HepG2 (cell line): Measurements from ENCODE around the gene CMIP. TPM values are rescaled to one million over a fixed set of nuclear protein-coding genes. Genes with fewer than 3 reads are reported as not detected.

Experiments used
- BRCA1 ChIP-seq: sonication (generic); formaldehyde crosslinking; IDR thresholded peaks from 2 replicates; pipeline ENCODE4 v1.4.0; 2020; ENCODE audit warnings: missing genetic modification reagents
- CENPT ChIP-seq: sonication (generic); formaldehyde crosslinking; IDR thresholded peaks from 2 replicates; pipeline ENCODE4 v1.8.0; 2022; ENCODE audit warnings: low read depth, mild to moderate bottlenecking, moderate library complexity, missing genetic modification reagents
- FOXC1 ChIP-seq: sonication (generic); formaldehyde crosslinking; IDR thresholded peaks from 2 replicates; pipeline ENCODE4 v1.8.0; 2022; ENCODE audit warnings: mild to moderate bottlenecking, missing genetic modification reagents, borderline replicate concordance
- GABPA ChIP-seq, 2 experiments: IDR thresholded peaks; 2 replicates each; pipeline ENCODE4 v1.6.1; 2011 to 2016; ENCODE audit warnings: low read depth in 2 of 2, low read length in 1 of 2, missing biosample characterization in 1 of 2, missing genetic modification characterization in 1 of 2
- HOXA5 ChIP-seq: sonication (generic); formaldehyde crosslinking; IDR thresholded peaks from 2 replicates; pipeline ENCODE4 v1.4.0; 2020; ENCODE audit warnings: missing genetic modification reagents
- IRF2 ChIP-seq: IDR thresholded peaks from 2 replicates; pipeline ENCODE4 v1.6.1; 2018; ENCODE audit warnings: missing genetic modification reagents, missing compliant biosample characterization
- KDM6A ChIP-seq: IDR thresholded peaks from 2 replicates; pipeline ENCODE4 v1.6.1; 2016; ENCODE audit warnings: low read depth
- LCORL ChIP-seq, 2 experiments: fragments of 450-650 bp in 1 of 2; sonication (generic) in 1 of 2; formaldehyde crosslinking in 1 of 2; IDR thresholded peaks; 2 replicates each; pipeline versions ENCODE4 v1.5.0 to v1.6.1; 2017 to 2020; ENCODE audit warnings: antibody characterized with exemption in 1 of 2, missing genetic modification reagents in 1 of 2
- MAFG ChIP-seq: sonication (generic); formaldehyde crosslinking; IDR thresholded peaks from 2 replicates; pipeline ENCODE4 v1.5.1; 2020; ENCODE audit warnings: mild to moderate bottlenecking, missing genetic modification reagents
- NFIB ChIP-seq: sonication (generic); formaldehyde crosslinking; IDR thresholded peaks from 2 replicates; pipeline ENCODE4 v1.9.0; 2021; ENCODE audit warnings: missing genetic modification reagents, mild to moderate bottlenecking, borderline replicate concordance
- NFYB ChIP-seq: sonication (generic); formaldehyde crosslinking; IDR thresholded peaks from 2 replicates; pipeline ENCODE4 v1.4.0; 2020; ENCODE audit warnings: missing genetic modification reagents
- REXO4 ChIP-seq: sonication (generic); formaldehyde crosslinking; IDR thresholded peaks from 2 replicates; pipeline ENCODE4 v1.8.0; 2022; ENCODE audit warnings: missing genetic modification reagents, mild to moderate bottlenecking, borderline replicate concordance
- RFX1 ChIP-seq: fragments of 450-650 bp; IDR thresholded peaks from 2 replicates; pipeline ENCODE4 v1.6.1; 2017
- ZNF17 ChIP-seq: sonication (generic); formaldehyde crosslinking; IDR thresholded peaks from 2 replicates; pipeline ENCODE4 v1.5.0; 2020; ENCODE audit warnings: mild to moderate bottlenecking, missing genetic modification reagents
- ZNF569 ChIP-seq: sonication (generic); formaldehyde crosslinking; IDR thresholded peaks from 2 replicates; pipeline ENCODE4 v1.5.0; 2020; ENCODE audit warnings: mild to moderate bottlenecking, missing genetic modification reagents, moderate library complexity, borderline replicate concordance
- ZNF678 ChIP-seq: sonication (generic); formaldehyde crosslinking; IDR thresholded peaks from 2 replicates; pipeline ENCODE4 v1.4.0; 2020; ENCODE audit warnings: mild to moderate bottlenecking, missing genetic modification reagents
- ZNF749 ChIP-seq: sonication (generic); formaldehyde crosslinking; IDR thresholded peaks from 2 replicates; pipeline ENCODE4 v1.8.0; 2022; ENCODE audit warnings: mild to moderate bottlenecking, missing genetic modification reagents, moderate library complexity, borderline replicate concordance
- ZNF773 ChIP-seq: sonication (generic); formaldehyde crosslinking; IDR thresholded peaks from 2 replicates; pipeline ENCODE4 v1.4.0; 2020; ENCODE audit warnings: missing genetic modification reagents, borderline replicate concordance
- polyA plus RNA-seq, 8 experiments: library from polyadenylated mRNA; depleted of rRNA in 3 of 8; stranded (reverse) in 7 of 8; unstranded in 1 of 8; fragments of >200 nt; fragmentation: Illumina TruSeq in 4 of 8; extraction: Trizol in 4 of 8; gene quantifications; 2 replicates each; pipeline versions ENCODE4 v1.2.1 to v1.2.3, GENCODE V29; 2011 to 2016; ENCODE audit warnings: low read depth in 4 of 8, missing spikeins in 1 of 8, mixed read lengths in 1 of 8; ENCODE audit not compliant: insufficient read depth in 1 of 8
- total RNA-seq, 5 experiments: library from RNA; depleted of rRNA; stranded (reverse); fragments of >200 nt; fragmentation: Illumina TruSeq; extraction: Trizol; gene quantifications; 2 replicates each; pipeline ENCODE4 v1.2.3, GENCODE V29; 2016; ENCODE audit warnings: low read depth in 1 of 5
- TF ChIP-seq, protein P1 (sequence below): sonication (generic); formaldehyde crosslinking; IDR thresholded peaks from one replicate; pipeline ENCODE4 v1.5.1; 2020; ENCODE audit warnings: mild to moderate bottlenecking, missing genetic modification reagents; ENCODE audit errors: not compliant biosample characterization
- TF ChIP-seq, protein P2 (sequence below): sonication (generic); formaldehyde crosslinking; IDR thresholded peaks from 2 replicates; pipeline ENCODE4 v1.9.0; 2021; ENCODE audit warnings: missing genetic modification reagents, borderline replicate concordance

The CMIP gene
- total and polyA plus RNA-seq, 2 of the 13 experiments (the other 11 are each of a cell fraction or from before 2014, with no cell fraction given): 10.9 to 18.1 TPM

DNA sequence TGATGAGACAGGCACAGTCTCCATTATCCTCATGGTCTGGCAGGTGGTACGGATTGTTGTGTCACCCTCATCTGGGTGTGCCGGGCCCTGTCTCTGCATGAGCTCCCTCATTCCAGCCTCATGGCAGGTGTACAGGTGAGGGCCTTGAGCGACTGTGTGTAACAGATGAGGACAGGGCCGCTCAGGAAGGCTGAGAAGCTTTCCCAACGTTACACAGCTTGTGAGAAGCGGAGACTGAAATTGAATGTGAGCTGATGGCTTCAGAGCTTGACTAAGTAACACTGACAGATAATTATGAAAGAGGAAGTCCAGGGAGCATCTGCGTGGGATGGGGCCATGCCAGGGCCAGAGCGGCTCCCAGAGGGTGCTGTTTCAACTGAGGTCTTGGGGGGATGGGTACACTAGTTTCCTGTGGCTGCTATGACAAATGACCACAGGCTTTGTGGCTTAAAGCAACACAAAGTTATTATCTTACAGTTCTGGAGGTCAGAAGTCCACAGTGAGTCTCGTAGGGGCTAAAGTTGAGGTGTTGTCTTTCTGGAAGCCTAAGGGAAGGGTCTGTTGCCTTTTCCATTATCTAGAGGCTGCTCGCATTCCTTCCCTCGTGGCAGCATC is 36.7 kb downstream of the CMIP start (continued):
- TF ChIP-seq, protein P1, sequence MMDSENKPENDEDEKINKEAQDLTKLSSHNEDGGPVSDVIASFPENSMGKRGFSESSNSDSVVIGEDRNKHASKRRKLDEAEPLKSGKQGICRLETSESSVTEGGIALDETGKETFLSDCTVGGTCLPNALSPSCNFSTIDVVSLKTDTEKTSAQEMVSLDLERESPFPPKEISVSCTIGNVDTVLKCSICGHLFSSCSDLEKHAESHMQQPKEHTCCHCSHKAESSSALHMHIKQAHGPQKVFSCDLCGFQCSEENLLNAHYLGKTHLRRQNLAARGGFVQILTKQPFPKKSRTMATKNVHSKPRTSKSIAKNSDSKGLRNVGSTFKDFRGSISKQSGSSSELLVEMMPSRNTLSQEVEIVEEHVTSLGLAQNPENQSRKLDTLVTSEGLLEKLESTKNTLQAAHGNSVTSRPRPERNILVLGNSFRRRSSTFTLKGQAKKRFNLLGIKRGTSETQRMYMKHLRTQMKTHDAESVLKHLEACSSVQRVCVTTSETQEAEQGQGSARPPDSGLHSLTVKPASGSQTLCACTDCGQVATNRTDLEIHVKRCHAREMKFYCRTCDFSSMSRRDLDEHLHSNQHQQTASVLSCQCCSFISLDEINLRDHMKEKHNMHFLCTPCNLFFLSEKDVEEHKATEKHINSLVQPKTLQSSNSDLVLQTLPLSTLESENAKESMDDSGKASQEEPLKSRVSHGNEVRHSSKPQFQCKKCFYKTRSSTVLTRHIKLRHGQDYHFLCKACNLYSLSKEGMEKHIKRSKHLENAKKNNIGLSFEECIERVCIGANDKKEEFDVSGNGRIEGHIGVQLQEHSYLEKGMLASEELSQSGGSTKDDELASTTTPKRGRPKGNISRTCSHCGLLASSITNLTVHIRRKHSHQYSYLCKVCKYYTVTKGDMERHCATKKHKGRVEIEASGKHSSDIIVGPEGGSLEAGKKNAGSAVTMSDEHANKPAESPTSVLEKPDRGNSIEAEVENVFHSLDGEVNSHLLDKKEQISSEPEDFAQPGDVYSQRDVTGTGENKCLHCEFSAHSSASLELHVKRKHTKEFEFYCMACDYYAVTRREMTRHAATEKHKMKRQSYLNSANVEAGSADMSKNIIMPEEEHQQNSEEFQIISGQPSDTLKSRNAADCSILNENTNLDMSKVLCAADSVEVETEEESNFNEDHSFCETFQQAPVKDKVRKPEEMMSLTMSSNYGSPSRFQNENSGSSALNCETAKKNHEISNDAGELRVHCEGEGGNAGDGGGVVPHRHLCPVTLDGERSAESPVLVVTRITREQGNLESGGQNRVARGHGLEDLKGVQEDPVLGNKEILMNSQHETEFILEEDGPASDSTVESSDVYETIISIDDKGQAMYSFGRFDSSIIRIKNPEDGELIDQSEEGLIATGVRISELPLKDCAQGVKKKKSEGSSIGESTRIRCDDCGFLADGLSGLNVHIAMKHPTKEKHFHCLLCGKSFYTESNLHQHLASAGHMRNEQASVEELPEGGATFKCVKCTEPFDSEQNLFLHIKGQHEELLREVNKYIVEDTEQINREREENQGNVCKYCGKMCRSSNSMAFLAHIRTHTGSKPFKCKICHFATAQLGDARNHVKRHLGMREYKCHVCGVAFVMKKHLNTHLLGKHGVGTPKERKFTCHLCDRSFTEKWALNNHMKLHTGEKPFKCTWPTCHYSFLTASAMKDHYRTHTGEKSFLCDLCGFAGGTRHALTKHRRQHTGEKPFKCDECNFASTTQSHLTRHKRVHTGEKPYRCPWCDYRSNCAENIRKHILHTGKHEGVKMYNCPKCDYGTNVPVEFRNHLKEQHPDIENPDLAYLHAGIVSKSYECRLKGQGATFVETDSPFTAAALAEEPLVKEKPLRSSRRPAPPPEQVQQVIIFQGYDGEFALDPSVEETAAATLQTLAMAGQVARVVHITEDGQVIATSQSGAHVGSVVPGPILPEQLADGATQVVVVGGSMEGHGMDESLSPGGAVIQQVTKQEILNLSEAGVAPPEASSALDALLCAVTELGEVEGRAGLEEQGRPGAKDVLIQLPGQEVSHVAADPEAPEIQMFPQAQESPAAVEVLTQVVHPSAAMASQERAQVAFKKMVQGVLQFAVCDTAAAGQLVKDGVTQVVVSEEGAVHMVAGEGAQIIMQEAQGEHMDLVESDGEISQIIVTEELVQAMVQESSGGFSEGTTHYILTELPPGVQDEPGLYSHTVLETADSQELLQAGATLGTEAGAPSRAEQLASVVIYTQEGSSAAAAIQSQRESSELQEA (CRISPR knock-in tag): no peak
- TF ChIP-seq ZNF17 (CRISPR knock-in tag) (no peak), ZNF678 (CRISPR knock-in tag) (no peak), NFYB (no peak), ZNF749 (CRISPR knock-in tag) (no peak), KDM6A (CRISPR knock-in tag) (peak; percentile 82), FOXC1 (no peak; the same call in 1 of the 2 replicates), REXO4 (no peak), CENPT (CRISPR knock-in tag) (no peak), ZNF569 (CRISPR knock-in tag) (no peak), RFX1 (no peak), ZNF773 (no peak), HOXA5 (CRISPR knock-in tag) (no peak), LCORL (IDR thresholded peaks at IDR 0.05) (no peak), LCORL (CRISPR knock-in tag; IDR thresholded peaks at IDR 0.05) (peak; percentile 76; the same call in 1 of the 2 replicates), NFIB (CRISPR knock-in tag) (no peak), MAFG (CRISPR knock-in tag) (no peak), GABPA (IDR thresholded peaks at IDR 0.05; ENCODE audit: low read depth, low read length) (no peak), GABPA (CRISPR knock-in tag; IDR thresholded peaks at IDR 0.05; ENCODE audit: low read depth) (peak; percentile 59), BRCA1 (CRISPR knock-in tag) (no peak; the same call in 1 of the 2 replicates), IRF2 (CRISPR knock-in tag) (peak; percentile 46; the same call in 1 of the 2 replicates)
- TF ChIP-seq, protein P2, sequence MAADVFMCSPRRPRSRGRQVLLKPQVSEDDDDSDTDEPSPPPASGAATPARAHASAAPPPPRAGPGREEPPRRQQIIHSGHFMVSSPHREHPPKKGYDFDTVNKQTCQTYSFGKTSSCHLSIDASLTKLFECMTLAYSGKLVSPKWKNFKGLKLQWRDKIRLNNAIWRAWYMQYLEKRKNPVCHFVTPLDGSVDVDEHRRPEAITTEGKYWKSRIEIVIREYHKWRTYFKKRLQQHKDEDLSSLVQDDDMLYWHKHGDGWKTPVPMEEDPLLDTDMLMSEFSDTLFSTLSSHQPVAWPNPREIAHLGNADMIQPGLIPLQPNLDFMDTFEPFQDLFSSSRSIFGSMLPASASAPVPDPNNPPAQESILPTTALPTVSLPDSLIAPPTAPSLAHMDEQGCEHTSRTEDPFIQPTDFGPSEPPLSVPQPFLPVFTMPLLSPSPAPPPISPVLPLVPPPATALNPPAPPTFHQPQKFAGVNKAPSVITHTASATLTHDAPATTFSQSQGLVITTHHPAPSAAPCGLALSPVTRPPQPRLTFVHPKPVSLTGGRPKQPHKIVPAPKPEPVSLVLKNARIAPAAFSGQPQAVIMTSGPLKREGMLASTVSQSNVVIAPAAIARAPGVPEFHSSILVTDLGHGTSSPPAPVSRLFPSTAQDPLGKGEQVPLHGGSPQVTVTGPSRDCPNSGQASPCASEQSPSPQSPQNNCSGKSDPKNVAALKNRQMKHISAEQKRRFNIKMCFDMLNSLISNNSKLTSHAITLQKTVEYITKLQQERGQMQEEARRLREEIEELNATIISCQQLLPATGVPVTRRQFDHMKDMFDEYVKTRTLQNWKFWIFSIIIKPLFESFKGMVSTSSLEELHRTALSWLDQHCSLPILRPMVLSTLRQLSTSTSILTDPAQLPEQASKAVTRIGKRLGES (CRISPR knock-in tag): no peak
